Measurements from ENCODE around the gene YTHDF1. TPM values are rescaled to one million over a fixed set of nuclear protein-coding genes. Genes with fewer than 3 reads are reported as not detected.

Gene YTHDF1
- polyA plus RNA-seq, 1 experiment, result 17.5 TPM

- H3K27me3 ChIP-seq (ENCODE audit: control insufficient read depth, insufficient read depth, low read length), result no peaks in the 10 kb centered on the region; the same call in 1 of the 2 replicates
- CTCF ChIA-PET, result no interaction called here
- POLR2A ChIA-PET, result no interaction called here
- H3K4me3 ChIP-seq (ENCODE audit: low read depth, low read length), result no peak overlapping the region
- no peak for TF ChIP-seq CTCF (IDR thresholded peaks at IDR 0.05; ENCODE audit: insufficient read depth, low read depth, low read length)
- no peak for DNase-seq (ENCODE audit: low read depth)
- no peaks in the 10 kb centered on the region; the same call in 1 of the 2 replicates for H3K36me3 ChIP-seq (ENCODE audit: control insufficient read depth, insufficient read depth, low read length)
These were observed 27.1 kb downstream of the YTHDF1 start for GRCh38 chr20:63188641-63189321.

- no peak for DNase-seq (ENCODE audit: low read depth)
- peaks cover 2% of the 10 kb centered on the region for H3K27me3 ChIP-seq (ENCODE audit: control insufficient read depth, insufficient read depth, low read length)
- TF ChIP-seq CTCF (IDR thresholded peaks at IDR 0.05; ENCODE audit: insufficient read depth, low read depth, low read length), result no peak
- H3K4me3 ChIP-seq (ENCODE audit: low read depth, low read length), result no peak overlapping the region
- POLR2A ChIA-PET, result no interaction called here
- H3K36me3 ChIP-seq (ENCODE audit: control insufficient read depth, insufficient read depth, low read length), result no peaks in the 10 kb centered on the region
- CTCF ChIA-PET, result no interaction called here
These were observed 27.8 kb downstream of the YTHDF1 start for GRCh38 chr20:63188159-63188442.

- POLR2A ChIA-PET, result no interaction called here
- H3K27me3 ChIP-seq (ENCODE audit: control insufficient read depth, insufficient read depth, low read length), result peaks cover 4% of the 10 kb centered on the region
- H3K36me3 ChIP-seq (ENCODE audit: control insufficient read depth, insufficient read depth, low read length), result no peaks in the 10 kb centered on the region
- H3K4me3 ChIP-seq (ENCODE audit: low read depth, low read length), result no peak overlapping the region
- CTCF ChIA-PET, result no interaction called here
- no peak for TF ChIP-seq CTCF (IDR thresholded peaks at IDR 0.05; ENCODE audit: insufficient read depth, low read depth, low read length)
- DNase-seq (ENCODE audit: low read depth), result no peak
These were observed 28.4 kb downstream of the YTHDF1 start for GRCh38 chr20:63187338-63188158.

GRCh38 chr20:63186528-63187316, 29.2 kb downstream of the YTHDF1 start:
- TF ChIP-seq CTCF (IDR thresholded peaks at IDR 0.05; ENCODE audit: insufficient read depth, low read depth, low read length), result peak; percentile 18; the same call in 1 of the 2 replicates
- DNase-seq (ENCODE audit: low read depth), result no peak
- Histone ChIP-seq H3K36me3 (ENCODE audit: control insufficient read depth, insufficient read depth, low read length) (no peaks in the 10 kb centered on the region), H3K4me3 (ENCODE audit: low read depth, low read length) (no peak overlapping the region), H3K27me3 (ENCODE audit: control insufficient read depth, insufficient read depth, low read length) (peaks cover 5% of the 10 kb centered on the region)
- CTCF ChIA-PET, result no interaction called here
- POLR2A ChIA-PET, result no interaction called here

- CTCF ChIA-PET, result no interaction called here
- no peak overlapping the region for H3K4me3 ChIP-seq (ENCODE audit: low read depth, low read length)
- no peak for DNase-seq (ENCODE audit: low read depth)
- peaks cover 5% of the 10 kb centered on the region for H3K27me3 ChIP-seq (ENCODE audit: control insufficient read depth, insufficient read depth, low read length)
- H3K36me3 ChIP-seq (ENCODE audit: control insufficient read depth, insufficient read depth, low read length), result no peaks in the 10 kb centered on the region
- POLR2A ChIA-PET, result no interaction called here
- TF ChIP-seq CTCF (IDR thresholded peaks at IDR 0.05; ENCODE audit: insufficient read depth, low read depth, low read length), result no peak
These were observed 29.8 kb downstream of the YTHDF1 start for GRCh38 chr20:63186084-63186483.

Measured in BJ (cell line).